ENCODE measurements around the gene TBC1D14.

The TBC1D14 gene

DNA sequence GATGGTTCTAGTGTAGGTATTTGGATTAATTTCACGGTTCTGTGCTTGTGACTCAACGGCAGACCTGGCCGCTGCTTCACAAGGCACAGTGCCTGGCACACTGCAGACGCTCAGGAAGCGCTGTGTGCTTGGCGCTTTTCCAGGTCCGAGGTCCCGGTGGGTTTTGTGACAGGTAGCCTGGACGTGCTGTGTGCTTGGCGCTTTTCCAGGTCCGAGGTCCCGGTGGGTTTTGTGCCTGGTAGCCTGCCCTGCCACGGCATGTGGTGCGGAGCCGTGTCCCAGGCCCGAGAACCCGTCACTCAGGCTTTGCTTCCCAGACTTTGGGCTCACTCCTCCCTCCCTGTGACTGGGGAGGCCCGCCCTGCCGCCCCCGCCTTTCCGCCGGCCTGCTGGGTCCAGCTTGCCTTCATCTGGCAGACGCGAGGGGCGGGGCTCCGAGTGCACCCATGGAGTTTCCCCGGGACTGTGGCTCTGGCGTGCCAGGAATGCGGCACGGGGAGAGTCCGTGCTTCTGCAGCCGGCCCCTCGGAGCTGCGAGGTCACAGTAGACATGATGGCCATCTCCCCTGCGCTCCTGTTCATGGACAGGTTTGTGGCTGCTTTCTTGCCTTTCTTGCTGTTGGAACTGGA is 44.2 kb downstream of the TBC1D14 start:
- DNase-seq (ENCODE audit: low spot score), result no peak

DNA sequence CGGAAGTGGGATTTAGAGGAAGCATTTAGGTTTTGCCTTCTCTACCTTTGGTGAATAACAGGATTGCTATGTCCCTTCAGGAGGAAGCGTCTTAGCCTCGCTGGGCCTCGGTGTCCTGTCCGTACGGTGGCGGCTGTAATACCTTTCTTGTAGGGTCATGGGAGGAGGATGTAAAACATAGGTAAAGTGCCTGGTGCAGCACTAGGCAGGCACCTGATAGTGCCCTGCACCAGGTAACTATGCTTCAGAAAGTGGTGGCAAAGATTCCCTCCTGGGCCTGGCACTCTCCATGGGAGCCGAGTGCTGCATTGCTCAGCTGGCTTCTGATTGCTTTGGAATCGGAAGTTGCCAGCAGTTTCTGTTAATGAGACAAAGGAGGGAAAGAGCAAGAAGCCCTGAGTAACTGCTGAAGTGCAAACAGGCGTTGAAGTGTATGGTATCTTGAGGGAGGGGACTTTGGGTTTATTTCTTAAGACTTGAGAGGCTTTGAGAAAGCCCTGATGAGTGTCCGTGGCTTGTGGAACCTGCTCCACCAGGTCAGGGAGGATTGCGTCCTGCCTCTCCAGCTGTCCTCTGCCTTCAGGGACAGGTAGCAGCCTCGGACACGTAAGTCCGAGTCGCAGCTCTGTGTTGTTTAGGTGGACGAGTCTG is 45.8 kb downstream of the TBC1D14 start:
- no peak for DNase-seq (ENCODE audit: low spot score)

DNA sequence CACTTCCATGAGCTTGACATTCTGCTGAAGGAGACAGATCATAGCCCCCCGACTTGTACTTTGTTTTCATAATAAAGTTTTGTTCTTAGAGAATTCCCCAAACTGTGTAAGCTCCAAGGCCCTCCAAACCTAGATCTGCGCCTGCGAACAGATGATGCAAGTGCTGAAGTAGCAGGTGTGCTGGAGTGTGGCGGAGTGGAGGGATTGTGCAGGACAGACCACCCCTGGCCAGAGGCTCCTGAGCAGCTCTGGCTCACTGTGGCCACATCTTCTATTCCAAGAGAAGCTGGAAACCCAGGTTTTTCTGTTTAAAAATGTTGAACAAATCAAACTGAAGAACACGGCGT is 46.4 kb downstream of the TBC1D14 start:
- no peak for DNase-seq (ENCODE audit: low spot score)

DNA sequence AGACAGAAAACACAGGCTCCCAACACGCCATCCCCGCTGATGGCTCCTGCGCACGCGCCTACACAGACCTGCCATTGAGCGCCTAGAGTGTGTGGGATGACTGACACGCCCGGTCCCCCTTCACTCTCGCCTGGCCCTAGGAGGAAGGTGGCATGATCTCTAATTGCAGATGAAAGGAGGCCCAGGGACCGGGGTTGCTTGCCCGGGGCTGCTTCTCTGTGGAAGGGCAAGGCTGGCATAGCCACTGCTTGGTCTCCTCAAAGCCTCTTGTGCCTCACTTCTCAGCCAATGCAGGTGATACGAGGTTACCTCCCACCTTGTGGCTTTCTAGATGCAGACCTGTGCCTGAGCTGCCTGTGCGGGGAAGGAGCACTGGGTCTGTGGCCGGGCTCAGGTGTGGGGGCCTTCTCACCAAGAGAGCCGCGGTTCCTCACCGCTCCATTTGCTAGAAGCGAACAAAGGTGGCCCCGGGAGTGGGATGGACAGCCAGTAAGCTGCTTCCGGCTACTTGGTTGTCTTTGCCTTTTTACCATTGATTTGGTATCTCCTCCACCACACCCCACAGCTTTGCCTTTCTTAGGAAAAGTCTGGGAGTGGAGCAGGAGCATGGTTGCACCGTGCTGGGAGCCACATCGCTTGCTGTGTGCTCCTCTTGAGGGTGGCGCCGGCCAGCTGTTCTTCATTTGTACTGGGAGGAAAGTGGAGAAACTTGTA is 47.0 kb downstream of the TBC1D14 start:
- DNase-seq (ENCODE audit: low spot score), result no peak

DNA sequence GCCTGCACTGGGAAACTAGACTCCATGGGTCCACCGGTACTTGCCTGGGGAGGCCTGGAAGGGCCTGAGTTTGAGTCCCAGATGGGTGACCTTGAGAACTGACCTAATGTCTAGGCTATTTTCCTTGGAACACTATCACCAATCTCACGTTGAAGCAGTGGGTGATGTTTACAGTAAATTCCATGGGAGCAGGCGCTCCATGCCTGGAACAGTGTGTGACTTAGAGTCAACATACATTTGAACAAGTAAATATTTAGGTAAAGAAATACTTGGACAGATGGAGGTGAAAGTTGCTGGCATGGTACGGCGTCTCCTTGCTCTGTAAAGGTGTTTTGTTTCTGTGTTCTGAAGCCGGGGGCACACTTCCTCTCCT is 47.5 kb downstream of the TBC1D14 start:
- DNase-seq (ENCODE audit: low spot score), result no peak

DNA sequence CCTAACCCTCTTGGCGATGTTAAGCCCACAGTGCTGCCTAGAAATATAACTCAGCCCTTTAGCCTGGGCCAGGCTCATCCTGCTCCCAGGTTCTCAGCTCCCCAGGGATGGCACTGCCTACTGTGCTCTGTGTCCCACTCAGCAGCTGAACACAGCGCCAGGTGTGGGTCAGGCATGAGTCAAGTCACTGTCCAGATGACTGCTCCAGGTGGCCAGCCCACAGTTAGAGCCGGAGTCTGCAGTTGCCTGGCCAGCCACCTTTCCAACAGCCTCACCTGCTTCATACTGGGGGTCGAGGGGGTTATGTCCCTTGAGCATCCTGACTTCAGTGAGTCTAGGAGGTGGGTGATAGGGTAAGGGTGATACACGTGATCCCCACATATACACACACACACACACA is 48.4 kb downstream of the TBC1D14 start:
- DNase-seq (ENCODE audit: low spot score), result no peak

DNA sequence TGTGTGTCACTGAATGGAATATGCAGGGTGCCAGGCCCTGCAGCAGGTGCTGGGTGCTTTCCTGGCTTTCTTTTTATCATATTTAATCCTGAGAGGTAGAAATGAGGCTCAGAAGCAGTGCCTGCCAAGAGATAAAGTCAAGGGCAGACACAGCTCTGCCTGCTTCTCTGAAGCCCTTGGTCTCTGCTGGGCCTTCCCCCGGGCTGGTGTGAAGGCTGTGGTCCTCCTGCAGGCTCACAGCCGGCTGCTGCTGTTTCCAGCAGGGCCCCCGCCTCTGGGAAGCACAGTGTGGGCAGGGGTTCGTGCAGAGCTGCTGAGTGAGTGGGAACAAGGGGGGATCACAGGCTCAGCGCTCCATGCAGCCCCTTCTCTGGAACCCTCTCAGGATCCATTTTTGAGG is 49.6 kb downstream of the TBC1D14 start:
- DNase-seq (ENCODE audit: low spot score), result no peak

DNA sequence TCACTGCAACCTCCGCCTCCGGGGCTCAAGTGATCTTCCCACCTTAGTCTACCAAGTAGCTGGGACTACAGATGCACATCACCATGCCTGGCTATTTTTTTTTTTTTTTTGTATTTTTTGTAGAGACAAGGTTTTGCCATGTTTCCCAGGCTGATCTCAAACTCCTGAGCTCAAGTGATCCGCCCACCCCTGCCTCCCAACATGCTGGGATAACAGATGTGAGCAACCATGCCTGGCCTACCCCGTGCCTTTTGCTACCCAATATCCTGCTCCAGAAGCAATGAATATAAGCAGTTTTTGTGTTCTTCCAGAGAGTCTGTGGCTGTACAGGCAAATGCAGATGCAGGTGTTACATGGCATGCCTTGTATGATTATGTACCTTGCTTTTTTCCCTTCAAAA is 50.5 kb downstream of the TBC1D14 start:
- no peak for DNase-seq (ENCODE audit: low spot score)

DNA sequence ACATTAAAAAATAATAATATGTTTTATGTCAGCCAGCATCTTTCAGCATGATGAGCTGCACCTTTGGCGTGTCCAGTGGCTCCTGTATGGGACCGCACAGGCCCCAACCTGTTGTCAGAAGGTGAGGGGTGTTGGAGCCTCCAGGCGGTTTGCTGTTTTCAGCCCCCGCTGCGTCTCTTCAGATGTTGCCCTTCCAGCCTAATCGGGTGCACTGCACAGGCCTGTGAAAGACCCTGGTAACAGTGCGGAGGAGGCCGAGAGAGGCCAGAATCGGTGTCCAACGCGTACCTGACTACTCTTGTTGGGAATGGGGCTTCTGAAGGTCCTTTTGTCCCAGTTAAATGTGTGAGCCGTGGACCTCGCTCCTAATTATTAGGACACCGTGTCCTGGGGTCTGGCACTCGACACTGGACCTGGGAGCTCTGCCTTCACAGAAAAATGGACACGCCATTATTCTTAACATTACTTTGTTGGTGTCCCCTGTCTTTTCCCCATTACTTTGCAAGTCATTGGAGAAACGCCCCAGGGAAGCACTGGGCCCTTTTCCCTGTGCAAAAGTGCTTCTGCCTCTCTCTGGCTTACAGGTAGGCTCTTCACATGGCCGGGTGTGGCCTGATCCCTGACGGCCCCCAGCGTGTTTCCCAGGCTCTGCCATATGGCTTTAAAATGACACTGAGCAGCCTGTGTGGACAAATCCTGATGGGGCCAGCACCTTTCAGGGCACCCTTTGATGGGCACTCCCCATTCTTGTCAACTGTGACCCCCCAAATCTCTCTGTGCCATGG is 51.2 kb downstream of the TBC1D14 start:
- DNase-seq (ENCODE audit: low spot score), result no peak

DNA sequence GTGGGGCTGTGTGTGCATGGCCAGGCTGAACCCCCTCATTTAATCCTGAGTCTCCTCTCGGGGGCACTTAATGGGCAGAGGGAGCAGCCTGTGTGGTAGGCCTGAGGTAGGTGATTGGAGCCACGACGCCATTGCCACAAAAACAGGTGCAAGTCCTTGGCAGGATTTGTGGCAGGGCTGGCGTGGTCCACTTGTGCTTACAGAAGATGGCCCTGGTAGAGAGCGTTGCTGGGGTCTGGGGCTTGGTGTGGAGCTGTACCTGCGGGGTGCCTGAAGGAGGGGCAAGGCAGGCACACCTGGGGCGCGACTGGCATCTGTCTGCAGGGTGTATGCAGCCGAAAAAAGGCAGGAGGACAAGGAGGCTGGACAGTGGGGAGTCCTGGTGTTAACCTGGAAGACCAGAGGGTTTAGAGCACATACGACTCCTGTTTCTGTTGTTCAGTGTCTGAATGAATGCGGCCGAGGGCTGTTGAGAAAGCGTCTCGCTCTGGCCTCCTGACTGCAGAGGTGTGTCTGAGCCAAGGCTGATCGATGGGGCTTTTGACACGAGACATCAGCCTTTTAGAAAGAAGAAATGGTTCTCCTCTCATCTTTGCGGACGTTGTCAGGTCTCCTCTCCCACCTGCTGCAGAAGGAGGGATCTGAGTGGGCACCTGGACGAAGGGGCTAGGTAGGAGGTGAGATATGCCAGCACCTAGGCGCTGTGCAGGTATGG is 52.0 kb downstream of the TBC1D14 start:
- DNase-seq (ENCODE audit: low spot score), result no peak

DNA sequence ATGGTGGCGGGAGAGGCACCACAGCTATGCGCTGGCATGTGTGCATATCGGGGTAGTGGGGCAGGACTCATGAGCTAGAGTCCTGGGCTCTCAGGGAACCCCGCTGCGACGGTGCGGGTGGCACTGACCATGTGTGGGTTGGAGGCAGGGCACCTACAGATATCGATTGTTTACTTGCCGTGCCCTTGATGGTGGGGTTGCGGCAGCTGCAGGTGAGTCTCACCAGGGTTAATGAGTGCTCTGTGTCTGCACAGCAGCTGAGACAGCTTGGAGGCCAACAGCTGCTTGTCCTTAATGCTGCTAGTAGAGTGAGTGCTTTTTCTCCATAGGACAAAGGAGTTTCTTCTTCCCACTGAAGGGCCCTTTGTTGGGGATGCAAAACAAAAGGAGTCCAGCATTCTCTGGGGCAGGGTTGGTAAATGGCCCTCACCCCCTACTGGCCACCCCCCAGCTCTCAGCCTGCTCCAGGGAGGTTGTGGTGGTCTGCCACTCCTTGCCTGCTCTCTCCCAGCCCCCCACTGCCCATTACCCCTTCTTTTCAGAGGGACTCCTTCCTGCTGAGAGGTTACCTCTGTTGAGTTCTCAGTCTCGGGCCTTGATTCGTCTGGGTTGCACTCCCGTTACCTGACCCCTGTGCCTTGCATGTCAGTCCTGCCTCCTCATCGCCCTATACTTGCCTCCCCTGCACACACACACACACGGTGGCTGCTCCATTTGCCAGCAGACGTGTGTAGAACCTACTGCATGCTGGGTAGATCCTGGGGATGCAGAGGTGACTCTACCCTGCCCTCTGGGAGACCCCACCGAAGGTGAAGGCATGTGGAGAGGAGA is 52.8 kb downstream of the TBC1D14 start:
- peak; percentile 97 for DNase-seq (ENCODE audit: low spot score)

DNA sequence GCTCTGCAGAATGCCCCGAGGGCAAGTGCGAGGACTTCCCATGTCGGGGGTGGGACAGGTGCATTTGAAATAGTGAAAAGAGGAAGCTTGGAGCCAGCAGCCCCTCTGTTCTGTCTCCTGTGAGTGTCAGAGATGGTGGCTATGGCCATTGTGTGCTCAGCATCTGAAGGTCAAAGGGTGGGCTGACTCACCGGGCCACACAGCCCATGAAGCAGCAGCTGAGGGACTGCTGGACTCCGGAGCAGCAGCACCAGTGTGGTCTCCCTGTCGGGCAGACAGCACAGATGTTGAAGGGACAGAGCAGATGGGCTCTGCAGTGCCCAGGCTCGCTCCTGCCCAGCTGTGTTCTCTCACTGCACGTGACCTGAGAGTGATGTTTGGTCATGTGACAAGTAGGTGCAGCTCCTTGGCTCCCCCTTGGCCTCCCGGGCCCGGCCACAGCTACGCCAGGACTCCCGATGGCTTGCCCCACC is 53.5 kb downstream of the TBC1D14 start:
- DNase-seq (ENCODE audit: low spot score), result no peak

DNA sequence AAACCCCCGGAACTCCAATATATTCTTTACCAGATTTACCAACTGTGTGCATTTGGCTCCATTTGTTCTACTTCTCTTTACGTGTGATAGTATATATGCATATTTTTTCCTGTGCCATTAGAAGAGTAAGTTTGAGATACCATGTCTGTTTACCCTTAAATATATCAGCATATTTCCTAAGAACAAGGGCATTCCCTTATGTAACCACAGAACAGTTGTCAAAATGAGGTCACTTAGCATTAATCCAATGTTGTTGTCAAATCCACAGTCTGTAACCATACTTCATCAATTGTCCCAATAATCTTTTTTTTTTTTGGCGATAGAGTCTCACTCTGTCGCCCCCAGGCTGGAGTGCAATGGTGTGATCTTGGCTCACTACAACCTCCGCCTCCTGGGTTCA is 55.2 kb downstream of the TBC1D14 start:
- DNase-seq (ENCODE audit: low spot score), result no peak

DNA sequence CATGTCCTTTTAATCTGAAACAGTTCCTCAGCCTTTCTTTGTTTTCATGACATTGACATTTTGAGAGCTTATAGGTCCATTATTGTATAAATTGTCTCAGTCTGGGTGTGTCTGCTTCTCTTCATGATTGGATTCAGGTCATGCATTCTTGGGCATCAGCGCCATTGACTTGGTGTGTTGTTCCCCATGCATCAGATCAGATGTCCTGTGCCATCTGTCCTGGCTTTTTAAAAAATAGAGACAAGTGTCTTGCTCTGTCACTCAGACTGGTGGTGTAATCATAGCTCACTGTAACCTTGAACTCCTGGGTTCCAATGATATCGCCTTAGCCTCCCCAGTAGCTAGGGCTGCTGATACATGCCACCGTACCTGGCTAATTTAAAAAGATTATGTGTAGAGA is 55.7 kb downstream of the TBC1D14 start:
- DNase-seq (ENCODE audit: low spot score), result no peak

DNA sequence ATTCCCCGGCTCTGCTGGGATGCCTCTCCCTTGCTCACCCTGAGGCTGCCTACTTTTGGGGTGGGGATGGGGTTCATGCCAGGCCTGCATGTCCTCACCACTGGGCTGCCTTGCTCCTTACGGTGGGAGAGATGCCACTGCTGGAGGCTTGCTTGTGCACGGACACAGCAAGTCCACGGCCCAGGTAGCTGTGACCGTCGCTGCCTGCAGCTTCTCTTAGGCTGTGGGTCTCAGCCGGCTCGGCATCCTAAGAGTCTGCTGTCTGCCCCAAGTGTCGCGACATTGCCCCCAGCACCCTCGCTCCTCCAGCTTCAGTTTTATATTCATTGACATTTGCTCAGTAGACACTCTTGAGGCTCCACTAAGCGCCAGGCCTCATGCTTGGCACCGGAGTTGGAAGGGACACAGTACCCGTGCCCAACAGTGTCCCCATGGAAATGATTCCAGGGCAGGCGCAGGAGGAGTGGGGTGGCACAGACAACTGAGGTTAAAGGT is 58.3 kb downstream of the TBC1D14 start:
- DNase-seq (ENCODE audit: low spot score), result no peak

DNA sequence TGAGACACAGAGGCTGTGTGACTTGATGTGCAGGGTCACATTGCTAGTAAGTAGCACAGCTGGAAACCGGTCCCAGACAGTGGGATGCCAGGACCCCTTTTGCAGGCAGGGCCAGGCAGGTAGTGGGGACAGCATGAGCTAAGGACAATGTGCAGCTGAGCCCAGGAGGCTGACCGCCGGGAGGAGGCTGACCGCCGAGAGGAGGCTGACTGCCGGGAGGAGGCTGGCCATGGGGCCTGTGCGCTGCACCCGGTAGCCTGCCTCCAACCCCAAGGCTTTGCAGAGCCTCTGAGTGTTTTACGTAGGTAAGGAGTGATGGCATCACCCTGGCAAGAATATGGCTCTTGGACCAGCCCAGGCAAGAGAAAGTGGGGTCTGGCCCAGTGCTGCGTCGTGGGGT is 58.9 kb downstream of the TBC1D14 start:
- DNase-seq (ENCODE audit: low spot score), result no peak

DNA sequence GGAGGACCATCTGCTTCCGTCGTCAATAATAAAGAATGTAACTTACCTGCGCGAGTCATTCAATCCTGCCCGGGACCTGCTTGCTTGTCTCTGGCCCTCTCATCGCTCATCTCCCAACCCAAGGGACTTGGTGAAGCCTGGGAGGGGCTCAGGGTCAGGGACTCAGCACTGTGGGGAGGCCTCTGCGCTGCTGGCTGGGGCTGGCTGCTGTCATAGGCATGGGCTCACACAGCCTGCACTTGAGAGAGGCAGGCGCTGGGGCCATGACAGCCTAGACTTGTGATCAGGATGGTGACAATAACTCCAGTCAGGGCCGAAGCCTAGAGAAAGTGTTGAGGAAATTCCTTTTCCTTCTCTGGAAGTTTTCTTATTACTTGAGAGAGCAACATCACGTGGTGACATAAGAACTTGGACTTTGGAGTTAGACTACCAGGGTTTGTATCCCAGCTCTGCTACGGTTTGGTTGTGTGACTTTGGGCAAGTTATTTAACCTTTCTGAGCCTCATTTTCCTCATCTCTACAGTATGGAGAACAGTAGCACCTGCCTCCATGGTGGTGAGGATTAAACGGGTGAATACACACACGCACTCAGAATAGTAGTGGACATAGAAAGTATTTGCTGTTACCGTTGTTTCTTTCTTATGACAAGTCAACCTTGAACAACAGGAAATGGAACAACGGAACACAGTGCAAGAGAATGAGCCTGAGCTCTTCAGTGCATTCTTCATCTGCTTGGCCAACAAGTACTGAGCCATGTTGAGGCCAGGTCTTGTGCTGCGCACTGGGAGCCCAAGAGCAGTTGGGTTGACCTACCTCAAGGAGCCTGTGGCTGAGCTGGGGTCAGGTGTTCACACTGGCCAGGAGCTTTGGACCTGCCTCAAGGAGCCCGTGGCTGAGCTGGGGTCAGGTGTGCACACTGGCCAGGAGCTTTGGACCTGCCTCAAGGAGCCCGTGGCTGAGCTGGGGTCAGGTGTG is 60.5 kb downstream of the TBC1D14 start:
- DNase-seq (ENCODE audit: low spot score), result no peak

DNA sequence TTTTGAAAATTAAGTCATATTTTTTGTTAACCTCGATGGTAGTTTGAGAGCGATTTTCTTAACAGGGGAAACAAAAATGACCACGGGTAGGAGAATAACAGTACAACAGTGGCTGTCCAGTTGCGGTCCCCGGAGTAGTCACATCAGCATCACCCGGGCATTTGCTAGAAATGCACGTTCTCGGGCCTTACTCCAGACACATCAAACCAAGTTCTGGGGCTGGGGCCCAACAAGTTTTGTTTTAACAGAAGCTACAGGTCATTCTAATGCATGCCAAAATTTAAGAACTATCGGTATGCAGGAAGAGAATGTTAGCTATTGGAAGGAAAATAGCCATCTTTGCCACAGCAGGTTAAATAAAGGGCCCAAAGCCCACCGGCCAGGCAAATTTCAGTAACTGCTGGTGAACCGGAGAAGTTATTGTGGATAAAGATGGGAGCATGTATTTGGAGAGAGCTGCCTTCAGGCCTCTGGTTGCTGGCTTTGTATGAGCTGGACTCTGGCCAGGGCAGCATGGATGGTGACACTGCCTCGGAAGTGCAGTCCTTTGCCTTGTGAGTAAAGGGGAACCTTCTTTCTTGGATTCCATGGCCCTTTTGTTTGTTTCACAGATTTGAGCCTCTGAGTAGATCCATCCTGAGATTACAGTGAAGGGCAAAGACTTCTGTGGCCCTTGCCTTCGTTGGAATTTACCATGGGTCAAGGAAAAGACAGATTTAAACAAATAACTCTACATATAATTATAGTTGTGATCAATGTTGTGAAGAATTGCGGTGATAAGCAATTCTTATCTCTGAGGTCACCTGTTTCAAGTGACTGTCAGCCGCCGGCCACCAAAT is 62.1 kb downstream of the TBC1D14 start:
- no peak for DNase-seq (ENCODE audit: low spot score)

DNA sequence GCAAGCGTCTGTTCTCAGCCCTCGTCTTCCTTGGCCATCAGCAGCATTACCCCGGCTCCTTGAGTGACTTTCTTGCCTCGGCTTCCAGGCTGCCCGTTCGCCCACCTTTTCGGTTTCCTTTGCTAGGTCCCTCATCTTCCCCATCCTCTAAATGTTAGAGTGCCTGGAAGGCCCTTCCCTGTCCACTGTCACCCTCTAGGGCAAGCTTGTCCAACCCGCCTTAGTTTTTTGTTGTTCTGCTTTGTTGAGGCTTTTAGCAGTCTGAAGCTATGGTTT is 62.7 kb downstream of the TBC1D14 start:
- no peak for DNase-seq (ENCODE audit: low spot score)

Data from pons (tissue), 1 donor.